ENCODE results near the gene AUTS2.

Gene AUTS2

GRCh38 chr7:69751026-69751425 lies 152.8 kb downstream of the AUTS2 start:
- TF ChIP-seq, protein P1, sequence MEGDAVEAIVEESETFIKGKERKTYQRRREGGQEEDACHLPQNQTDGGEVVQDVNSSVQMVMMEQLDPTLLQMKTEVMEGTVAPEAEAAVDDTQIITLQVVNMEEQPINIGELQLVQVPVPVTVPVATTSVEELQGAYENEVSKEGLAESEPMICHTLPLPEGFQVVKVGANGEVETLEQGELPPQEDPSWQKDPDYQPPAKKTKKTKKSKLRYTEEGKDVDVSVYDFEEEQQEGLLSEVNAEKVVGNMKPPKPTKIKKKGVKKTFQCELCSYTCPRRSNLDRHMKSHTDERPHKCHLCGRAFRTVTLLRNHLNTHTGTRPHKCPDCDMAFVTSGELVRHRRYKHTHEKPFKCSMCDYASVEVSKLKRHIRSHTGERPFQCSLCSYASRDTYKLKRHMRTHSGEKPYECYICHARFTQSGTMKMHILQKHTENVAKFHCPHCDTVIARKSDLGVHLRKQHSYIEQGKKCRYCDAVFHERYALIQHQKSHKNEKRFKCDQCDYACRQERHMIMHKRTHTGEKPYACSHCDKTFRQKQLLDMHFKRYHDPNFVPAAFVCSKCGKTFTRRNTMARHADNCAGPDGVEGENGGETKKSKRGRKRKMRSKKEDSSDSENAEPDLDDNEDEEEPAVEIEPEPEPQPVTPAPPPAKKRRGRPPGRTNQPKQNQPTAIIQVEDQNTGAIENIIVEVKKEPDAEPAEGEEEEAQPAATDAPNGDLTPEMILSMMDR (IDR thresholded peaks at IDR 0.05; ENCODE audit: insufficient read depth, low read depth, low read length, missing control alignments), result no peak
- DNase-seq (ENCODE audit: low read depth), result no peak
- no peak overlapping the region for H3K4me3 ChIP-seq (ENCODE audit: low read depth, low read length)

- TF ChIP-seq, protein P1 (IDR thresholded peaks at IDR 0.05; ENCODE audit: insufficient read depth, low read depth, low read length, missing control alignments), result no peak
- no peak overlapping the region for H3K4me3 ChIP-seq (ENCODE audit: low read depth, low read length)
Measured at GRCh38 chr7:69753981-69754380, 155.7 kb downstream of the AUTS2 start.

DNA sequence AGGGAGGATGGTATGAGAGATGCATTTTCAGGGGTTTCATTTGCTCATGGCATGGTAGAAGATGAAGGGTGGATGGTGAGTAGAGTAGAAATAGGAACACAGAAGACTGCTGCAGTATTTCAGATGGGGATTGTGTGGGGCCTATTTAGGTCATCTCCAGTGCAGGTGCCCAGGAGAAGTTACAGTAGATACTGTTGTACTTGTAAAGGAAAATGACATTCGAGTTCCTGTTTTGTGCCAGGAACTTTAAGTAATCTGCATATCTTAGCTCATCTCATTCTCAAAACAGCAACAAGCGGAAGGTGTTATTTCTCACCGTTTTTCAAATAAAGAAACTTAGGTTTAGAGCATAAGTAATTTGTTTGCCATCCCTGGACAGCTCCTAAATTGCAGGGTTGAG lies 156.2 kb downstream of the AUTS2 start:
- TF ChIP-seq, protein P1 (IDR thresholded peaks at IDR 0.05; ENCODE audit: insufficient read depth, low read depth, low read length, missing control alignments), result no peak
- H3K4me3 ChIP-seq (ENCODE audit: low read depth, low read length), result no peak overlapping the region

More at GRCh38 chr7:69753981-69754380, 155.7 kb downstream of the AUTS2 start:
- no peak for DNase-seq (ENCODE audit: low read depth)

GRCh38 chr7:69756235-69756634 lies 158.0 kb downstream of the AUTS2 start:
- no peak overlapping the region for H3K4me3 ChIP-seq (ENCODE audit: low read depth, low read length)
- TF ChIP-seq, protein P1 (IDR thresholded peaks at IDR 0.05; ENCODE audit: insufficient read depth, low read depth, low read length, missing control alignments), result no peak
- DNase-seq (ENCODE audit: low read depth), result no peak

More for the DNA sequence above, 156.2 kb downstream of the AUTS2 start:
- DNase-seq (ENCODE audit: low read depth), result no peak

DNA sequence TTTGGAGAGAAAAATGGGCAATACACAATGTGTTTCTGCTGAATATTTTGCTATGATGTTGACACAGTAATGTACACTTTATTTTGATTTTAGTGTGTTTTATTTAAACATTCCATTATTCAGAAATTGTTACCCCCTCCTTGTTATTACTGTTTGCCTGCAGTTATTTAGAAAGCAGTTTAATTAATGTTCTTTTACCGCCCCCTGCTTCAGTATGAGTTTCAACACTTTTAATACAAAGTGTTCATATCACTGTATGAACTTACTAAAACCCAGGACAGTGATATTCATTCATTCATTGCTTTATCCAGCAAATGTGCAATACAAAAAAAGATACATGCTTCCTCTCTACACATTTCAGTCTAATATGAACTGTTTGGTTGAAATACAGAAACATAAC lies 159.3 kb downstream of the AUTS2 start:
- no peak overlapping the region for H3K4me3 ChIP-seq (ENCODE audit: low read depth, low read length)
- no peak for DNase-seq (ENCODE audit: low read depth)
- TF ChIP-seq, protein P1 (IDR thresholded peaks at IDR 0.05; ENCODE audit: insufficient read depth, low read depth, low read length, missing control alignments), result no peak

DNA sequence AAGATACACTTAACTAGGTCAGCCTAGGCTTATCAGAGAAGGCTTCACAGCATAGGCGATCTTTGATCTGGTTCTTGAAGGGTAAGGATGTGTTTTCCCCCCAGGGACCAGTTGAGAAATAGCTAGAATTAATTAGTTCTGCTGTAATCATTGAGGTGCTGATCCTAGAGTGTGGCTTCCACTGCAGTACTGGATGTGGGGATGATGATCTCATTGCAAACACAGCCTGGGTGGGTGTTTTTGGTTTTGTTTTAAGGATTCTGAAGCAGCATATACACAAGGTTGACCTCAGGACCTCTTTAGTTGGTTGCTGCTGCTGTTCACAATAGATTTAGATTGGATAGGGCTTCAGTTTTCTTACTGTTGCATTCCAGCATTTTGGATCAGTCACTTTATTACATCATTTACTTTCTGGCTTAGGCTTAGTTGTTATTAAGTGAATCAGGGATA lies 159.7 kb downstream of the AUTS2 start:
- TF ChIP-seq, protein P1 (IDR thresholded peaks at IDR 0.05; ENCODE audit: insufficient read depth, low read depth, low read length, missing control alignments), result no peak
- DNase-seq (ENCODE audit: low read depth), result peak; percentile 10
- H3K4me3 ChIP-seq (ENCODE audit: low read depth, low read length), result no peak overlapping the region

DNA sequence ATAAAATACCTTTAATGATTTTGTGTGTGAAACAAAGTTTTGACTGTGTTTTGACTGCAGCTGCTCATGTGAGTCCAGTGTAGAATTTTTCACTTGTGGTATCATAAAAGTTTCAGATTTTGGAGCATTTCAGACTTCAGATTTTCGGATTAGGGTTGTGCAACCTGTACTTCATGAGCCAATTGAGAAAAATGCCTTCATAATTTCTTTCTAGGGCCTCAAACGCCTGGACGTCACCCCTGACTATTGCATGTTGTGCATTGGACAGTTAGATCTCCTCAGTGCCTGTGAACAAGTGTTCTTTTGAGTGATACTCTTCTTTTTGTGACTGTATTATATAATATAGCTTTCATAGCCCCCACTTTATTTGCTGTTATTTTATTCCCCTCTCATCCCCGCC lies 161.1 kb downstream of the AUTS2 start:
- no peak for DNase-seq (ENCODE audit: low read depth)
- H3K4me3 ChIP-seq (ENCODE audit: low read depth, low read length), result no peak overlapping the region
- TF ChIP-seq, protein P1 (IDR thresholded peaks at IDR 0.05; ENCODE audit: insufficient read depth, low read depth, low read length, missing control alignments), result no peak
